Loucy (cell line): Measurements from ENCODE around the gene CRADD.

Experiments used
- CTCF ChIP-seq: fragments of 200-600 bp; sonication (generic); conservative IDR thresholded peaks from 2 replicates; pipeline ENCODE4 v1.5.1; 2014; ENCODE audit warnings: mild to moderate bottlenecking, antibody characterized with exemption, low read length
- EZH2phosphoT487 ChIP-seq: fragments of 200-600 bp; IDR thresholded peaks from 2 replicates; pipeline ENCODE4 v1.6.1; 2018; ENCODE audit warnings: antibody characterized with exemption, mild to moderate bottlenecking, moderate library complexity, borderline replicate concordance

DNA sequence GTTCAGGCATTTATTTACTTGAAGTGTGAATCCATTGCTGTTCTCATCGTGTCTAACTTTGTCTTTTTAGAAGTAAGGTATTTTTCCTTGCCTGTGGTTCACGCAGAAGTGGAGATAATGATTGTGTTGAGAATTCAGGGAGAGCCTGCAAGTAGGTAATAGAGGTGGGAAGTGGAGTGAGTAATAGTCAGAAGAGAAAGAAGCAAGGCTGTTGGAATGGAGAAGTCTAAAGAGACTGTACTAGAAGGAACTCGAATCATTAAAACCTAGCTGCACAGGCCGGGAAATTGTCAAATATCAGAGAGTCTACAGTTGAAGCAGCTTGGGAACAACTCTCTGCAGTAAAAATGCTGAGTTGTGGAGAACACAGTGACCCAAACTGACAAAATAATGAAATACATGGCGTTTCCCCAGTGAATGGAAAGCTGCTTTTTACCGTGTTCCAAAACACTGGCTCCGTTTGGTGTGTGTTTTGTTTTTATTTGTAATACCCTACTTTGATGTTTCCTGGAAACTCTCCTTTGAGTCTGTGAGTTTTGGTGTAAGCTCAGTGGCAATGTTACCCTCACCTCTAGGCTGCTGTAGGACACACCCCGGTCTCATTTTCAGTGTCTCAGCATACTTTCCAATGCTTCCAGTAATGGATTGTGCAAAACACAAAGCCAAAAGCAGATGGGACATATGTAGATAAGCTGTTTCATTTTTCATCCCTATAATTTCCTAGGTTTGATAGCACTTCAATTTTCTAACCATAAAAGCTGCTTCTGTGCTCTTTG lies 146.6 kb downstream of the CRADD start:
- TF ChIP-seq CTCF (no peak), EZH2phosphoT487 (no peak)
